Measurements from ENCODE around the gene SHH.

GRCh38 chr7:155846936-155847335 lies 34.7 kb upstream of the SHH start:
- TF ChIP-seq PRDM15 (CRISPR knock-in tag; IDR thresholded peaks at IDR 0.05) (no peak), FOXJ3 (CRISPR knock-in tag; IDR thresholded peaks at IDR 0.05; ENCODE audit: borderline replicate concordance) (no peak), CTCF (IDR thresholded peaks at IDR 0.05) (no peak)

All from WTC11 (cell line).